IPS-20b (cell line): ENCODE data around the gene ATP6V1C2.

Experiments
- H3K27ac ChIP-seq: one replicate; pipeline ENCODE4 v1.5.1; 2013; ENCODE audit warnings: low read length
- H3K27me3 ChIP-seq: 2 replicates; pipeline ENCODE4 v1.6.1; 2013; ENCODE audit warnings: mild to moderate bottlenecking, low read length, inconsistent platforms; ENCODE audit not compliant: insufficient read depth
- H3K36me3 ChIP-seq: 2 replicates; pipeline ENCODE4 v1.6.1; 2013; ENCODE audit warnings: low read depth, mild to moderate bottlenecking, inconsistent platforms, low read length, moderate library complexity; ENCODE audit not compliant: insufficient read depth
- H3K4me1 ChIP-seq: 2 replicates; pipeline ENCODE4 v1.6.1; 2013; ENCODE audit warnings: mild to moderate bottlenecking, control low read depth, inconsistent platforms, low read length, moderate library complexity; ENCODE audit not compliant: insufficient read depth
- H3K4me3 ChIP-seq: 2 replicates; pipeline ENCODE4 v1.5.1; 2013; ENCODE audit warnings: mild to moderate bottlenecking, low read length, inconsistent platforms
- H3K9ac ChIP-seq: 2 replicates; pipeline ENCODE4 v1.6.1; 2013; ENCODE audit warnings: low read depth, mild to moderate bottlenecking, inconsistent platforms, low read length, moderate library complexity
- H3K9me3 ChIP-seq: 2 replicates; pipeline ENCODE4 v1.6.1; 2013; ENCODE audit warnings: mild to moderate bottlenecking, low read depth, low read length, inconsistent platforms; ENCODE audit not compliant: insufficient read depth

Gene ATP6V1C2

DNA sequence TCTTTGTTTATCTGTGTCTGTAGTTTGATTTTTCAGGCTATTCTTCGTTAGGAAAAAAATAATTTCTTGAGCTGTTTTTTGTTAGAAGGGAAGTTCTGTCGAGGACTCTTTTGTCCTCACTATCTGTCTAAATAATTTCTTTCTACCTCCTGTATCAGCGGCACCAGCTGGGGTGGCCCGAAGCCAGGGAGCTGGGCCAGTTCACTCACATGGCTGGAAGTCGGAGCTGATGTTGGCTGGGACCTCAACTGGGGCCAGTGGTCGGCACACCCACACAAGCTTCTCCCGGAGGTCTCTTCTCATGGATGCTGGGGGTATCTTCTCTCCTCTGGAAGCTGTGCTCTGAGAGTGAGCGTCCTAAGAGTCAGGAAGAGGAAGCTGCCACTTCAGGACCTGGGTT is 99.1 kb downstream of the ATP6V1C2 start:
- Histone ChIP-seq H3K4me3 (no peak overlapping the region), H3K9me3 (no peaks in the 10 kb centered on the region), H3K27me3 (no peaks in the 10 kb centered on the region), H3K9ac (no peak overlapping the region), H3K36me3 (no peaks in the 10 kb centered on the region), H3K27ac (no peak overlapping the region), H3K4me1 (no peaks in the 10 kb centered on the region)

DNA sequence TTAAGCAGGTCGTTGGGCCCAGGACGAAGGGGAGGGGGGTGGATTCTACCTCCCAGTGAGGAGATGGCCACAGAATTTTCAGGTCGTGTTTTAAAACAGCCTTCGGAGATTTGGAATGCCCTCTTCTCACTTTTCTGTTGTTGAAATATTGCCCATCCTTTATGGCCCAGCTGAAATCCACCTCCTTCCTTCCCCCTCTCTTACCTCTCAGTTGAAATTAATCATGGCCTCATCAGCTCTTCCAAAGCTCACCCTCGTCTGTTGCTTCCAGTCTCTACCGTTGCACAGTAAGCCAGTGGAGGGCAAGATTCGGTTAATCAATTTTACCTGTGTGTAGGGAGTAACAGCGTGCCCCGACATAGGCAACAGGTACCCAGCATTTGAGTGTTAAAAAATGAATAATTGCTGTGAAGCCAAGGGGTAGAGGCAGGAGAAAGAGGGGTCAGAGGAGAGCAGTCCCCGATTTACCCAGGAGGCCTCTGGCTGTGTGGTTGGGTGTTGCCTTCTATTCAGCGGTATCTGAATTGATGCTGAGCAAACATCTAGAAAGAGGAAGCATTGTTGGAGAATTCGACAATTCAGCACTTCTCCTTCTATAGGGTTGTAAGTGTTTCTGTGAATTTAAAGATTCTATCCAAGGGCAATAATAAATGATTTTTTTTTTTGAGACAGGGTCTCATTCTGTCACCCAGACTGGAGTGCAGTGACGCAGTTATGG is 99.7 kb downstream of the ATP6V1C2 start:
- H3K4me3 ChIP-seq: no peak overlapping the region
- H3K4me1 ChIP-seq: no peaks in the 10 kb centered on the region
- H3K9ac ChIP-seq: no peak overlapping the region
- H3K9me3 ChIP-seq: no peaks in the 10 kb centered on the region
- no peaks in the 10 kb centered on the region for H3K27me3 ChIP-seq
- no peak overlapping the region for H3K27ac ChIP-seq
- no peaks in the 10 kb centered on the region for H3K36me3 ChIP-seq

DNA sequence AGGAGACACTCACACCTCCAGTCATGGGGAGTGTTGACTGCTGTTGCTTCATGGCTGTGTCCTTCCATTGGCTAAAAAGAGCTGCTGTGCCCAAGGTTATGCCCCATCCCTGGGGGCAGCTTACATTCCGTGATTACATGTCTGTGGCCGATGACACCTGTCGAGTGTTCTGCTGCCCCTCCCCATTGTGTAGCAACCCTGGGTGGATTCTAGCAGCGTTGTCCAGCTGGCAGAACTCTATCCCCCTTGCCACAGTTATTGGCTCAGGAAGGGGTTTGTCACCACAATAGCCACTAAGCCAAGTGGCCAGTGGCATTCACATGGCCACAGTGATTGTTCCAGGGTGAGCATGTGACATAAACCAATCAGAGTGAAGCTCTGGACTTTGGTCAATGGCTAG is 102.8 kb downstream of the ATP6V1C2 start:
- Histone ChIP-seq H3K36me3 (no peaks in the 10 kb centered on the region), H3K4me3 (no peak overlapping the region), H3K27me3 (no peaks in the 10 kb centered on the region), H3K9me3 (no peaks in the 10 kb centered on the region), H3K27ac (no peak overlapping the region), H3K9ac (no peak overlapping the region), H3K4me1 (no peaks in the 10 kb centered on the region)

DNA sequence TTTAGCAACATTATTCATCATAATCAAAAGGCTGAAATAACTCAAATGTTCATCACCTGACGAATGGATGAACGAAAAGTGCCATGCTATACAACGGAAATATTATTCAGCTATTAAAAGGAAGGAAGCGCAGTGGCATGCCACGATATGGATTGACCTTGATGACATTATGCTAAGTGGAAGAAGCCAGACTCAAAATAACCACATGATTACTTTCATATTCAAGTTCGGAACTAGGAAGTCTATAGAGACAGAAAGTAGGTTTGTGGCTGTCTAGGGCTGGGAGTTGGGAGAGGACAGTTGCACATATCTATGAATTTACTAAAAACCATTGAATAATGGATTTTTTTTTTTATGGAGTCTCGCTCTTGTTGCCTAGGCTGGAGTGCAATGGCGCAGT is 104.6 kb downstream of the ATP6V1C2 start:
- H3K4me1 ChIP-seq: no peaks in the 10 kb centered on the region
- H3K9me3 ChIP-seq: no peaks in the 10 kb centered on the region

DNA sequence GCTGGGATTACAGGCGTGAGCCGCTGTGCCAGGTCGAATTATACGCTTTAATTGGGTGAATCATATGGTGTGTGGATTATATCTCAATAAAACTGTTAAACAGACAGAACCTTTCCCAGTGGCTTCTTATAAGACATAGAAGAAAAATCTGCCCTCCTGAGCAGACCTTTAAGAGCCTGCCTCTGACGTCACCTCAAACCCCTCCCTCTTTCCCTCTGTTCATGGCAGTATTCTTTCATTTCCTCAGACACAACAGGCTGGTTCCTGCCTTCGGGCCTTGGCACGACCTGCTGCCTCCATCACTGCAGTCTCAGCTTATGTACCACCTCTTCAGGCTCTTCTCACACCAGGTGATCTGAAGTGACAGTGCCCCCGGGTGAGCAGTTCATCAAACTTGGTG is 105.2 kb downstream of the ATP6V1C2 start:
- Histone ChIP-seq H3K4me3 (no peak overlapping the region), H3K4me1 (peaks cover 2% of the 10 kb centered on the region; the same call in 1 of the 2 replicates), H3K9ac (no peak overlapping the region), H3K36me3 (no peaks in the 10 kb centered on the region), H3K9me3 (no peaks in the 10 kb centered on the region), H3K27me3 (peaks cover 4% of the 10 kb centered on the region; the same call in 1 of the 2 replicates), H3K27ac (no peak overlapping the region)

More for the DNA sequence above, 104.6 kb downstream of the ATP6V1C2 start:
- H3K36me3 ChIP-seq: no peaks in the 10 kb centered on the region
- H3K27ac ChIP-seq: no peak overlapping the region
- no peak overlapping the region for H3K9ac ChIP-seq
- no peaks in the 10 kb centered on the region for H3K27me3 ChIP-seq
- H3K4me3 ChIP-seq: no peak overlapping the region

DNA sequence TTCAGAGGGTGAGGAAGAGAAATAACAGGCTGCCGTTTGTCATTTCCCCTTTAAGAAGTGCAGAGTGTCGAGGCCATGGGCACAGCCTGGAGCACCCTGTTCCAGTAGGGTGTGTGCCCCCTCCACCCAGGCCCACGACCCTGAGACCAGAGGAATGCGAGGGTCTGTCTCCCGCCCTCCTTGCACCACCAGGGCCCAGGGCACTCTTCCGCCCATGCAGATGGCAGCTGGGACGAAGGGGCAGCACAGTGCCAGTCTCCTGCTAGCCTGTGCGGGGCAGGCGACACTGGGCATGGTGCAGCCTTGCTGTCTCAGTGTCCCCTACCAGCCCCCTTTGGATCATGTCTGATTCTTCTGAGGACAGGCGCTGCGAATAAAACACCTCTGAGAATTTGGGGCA is 106.9 kb downstream of the ATP6V1C2 start:
- Histone ChIP-seq H3K9me3 (no peaks in the 10 kb centered on the region), H3K4me3 (no peak overlapping the region), H3K4me1 (peaks cover 3% of the 10 kb centered on the region; the same call in 1 of the 2 replicates), H3K36me3 (no peaks in the 10 kb centered on the region), H3K9ac (no peak overlapping the region), H3K27ac (no peak overlapping the region), H3K27me3 (peaks cover 19% of the 10 kb centered on the region)

DNA sequence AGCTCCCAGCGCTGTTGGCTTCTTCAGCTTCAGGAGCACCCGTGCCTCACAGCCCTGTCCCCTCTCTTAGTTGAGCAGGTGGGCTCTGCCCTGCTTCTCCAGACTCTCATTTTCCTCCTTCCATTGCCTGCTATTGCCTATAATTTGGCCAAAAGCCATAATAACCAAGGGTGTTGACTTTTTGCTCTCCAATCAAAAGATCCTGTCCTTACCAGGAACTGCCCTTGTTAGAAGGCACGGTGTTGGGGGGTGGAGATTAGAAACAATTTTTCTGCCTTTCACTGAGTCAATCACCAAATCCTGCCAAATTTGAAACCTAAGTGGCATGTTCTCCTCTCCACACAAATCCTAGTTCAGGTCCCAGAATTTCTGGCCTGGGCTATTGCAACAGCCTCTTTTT is 107.9 kb downstream of the ATP6V1C2 start:
- H3K4me1 ChIP-seq: peaks cover 3% of the 10 kb centered on the region; the same call in 1 of the 2 replicates
- no peaks in the 10 kb centered on the region for H3K9me3 ChIP-seq
- H3K27me3 ChIP-seq: peaks cover 29% of the 10 kb centered on the region
- no peak overlapping the region for H3K27ac ChIP-seq
- no peak overlapping the region for H3K9ac ChIP-seq
- H3K36me3 ChIP-seq: no peaks in the 10 kb centered on the region
- H3K4me3 ChIP-seq: no peak overlapping the region

DNA sequence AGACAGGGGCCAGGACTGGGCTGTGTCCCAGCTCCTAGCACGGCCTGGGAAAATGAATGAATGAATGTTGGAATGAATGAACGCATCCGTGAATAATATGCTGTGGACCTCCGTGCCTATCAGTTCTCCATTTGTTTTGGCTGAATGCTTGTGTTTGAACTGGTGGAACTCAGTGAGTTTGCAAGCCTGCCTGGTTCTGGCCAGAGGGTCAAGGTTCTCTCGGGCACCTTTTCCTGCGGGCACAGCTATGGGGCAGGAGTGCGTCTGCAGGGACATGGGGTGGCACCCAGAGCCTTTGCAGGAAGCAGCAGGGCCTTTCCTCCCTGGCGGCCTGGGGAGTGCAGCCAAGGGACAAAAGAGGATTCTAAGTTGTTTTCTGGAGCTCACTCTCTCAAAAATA is 108.8 kb downstream of the ATP6V1C2 start:
- H3K9ac ChIP-seq: no peak overlapping the region
- H3K27ac ChIP-seq: no peak overlapping the region
- H3K4me3 ChIP-seq: no peak overlapping the region
- no peaks in the 10 kb centered on the region for H3K9me3 ChIP-seq
- H3K27me3 ChIP-seq: peaks cover 29% of the 10 kb centered on the region
- peaks cover 3% of the 10 kb centered on the region; the same call in 1 of the 2 replicates for H3K4me1 ChIP-seq
- H3K36me3 ChIP-seq: no peaks in the 10 kb centered on the region

DNA sequence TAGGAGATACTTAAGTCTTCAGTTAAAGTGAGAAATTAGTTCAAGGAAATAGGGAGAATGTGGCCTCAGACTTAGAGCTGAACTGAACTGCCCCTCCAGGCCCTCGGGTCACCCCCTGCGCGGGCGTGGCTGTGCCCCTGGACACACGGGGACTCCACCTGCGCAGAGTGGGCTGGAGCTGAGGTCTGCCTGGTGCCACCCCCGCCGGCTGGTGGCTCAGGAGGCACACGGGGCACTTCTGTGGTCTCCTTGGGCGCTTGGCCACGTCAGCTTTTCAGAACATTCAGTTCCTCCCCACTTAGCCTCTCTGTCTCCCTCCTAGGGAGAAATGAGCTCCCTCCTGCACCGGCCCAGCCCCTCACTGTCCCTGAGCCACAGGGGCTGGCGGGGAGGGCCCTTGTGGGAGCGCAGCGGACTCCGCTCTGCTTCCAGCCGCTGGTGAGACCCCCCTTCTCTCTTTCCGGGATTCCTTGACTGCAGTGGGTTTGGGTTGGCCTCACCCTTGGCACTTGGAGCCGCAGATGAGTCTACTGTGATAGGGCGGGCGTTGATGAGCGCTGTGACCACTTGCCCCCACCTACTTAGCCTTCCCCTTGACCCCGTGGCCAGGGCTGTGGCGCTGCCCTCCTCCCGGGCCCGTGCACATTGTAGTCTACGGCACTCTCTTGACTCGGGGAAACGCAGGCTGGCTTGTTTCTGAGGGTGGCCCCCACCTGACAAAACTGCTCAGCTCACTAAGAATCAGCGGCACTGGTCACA is 109.4 kb downstream of the ATP6V1C2 start:
- Histone ChIP-seq H3K9me3 (no peaks in the 10 kb centered on the region), H3K4me1 (peaks cover 3% of the 10 kb centered on the region; the same call in 1 of the 2 replicates), H3K27ac (no peak overlapping the region), H3K9ac (no peak overlapping the region), H3K4me3 (no peak overlapping the region), H3K36me3 (no peaks in the 10 kb centered on the region), H3K27me3 (peaks cover 29% of the 10 kb centered on the region)

DNA sequence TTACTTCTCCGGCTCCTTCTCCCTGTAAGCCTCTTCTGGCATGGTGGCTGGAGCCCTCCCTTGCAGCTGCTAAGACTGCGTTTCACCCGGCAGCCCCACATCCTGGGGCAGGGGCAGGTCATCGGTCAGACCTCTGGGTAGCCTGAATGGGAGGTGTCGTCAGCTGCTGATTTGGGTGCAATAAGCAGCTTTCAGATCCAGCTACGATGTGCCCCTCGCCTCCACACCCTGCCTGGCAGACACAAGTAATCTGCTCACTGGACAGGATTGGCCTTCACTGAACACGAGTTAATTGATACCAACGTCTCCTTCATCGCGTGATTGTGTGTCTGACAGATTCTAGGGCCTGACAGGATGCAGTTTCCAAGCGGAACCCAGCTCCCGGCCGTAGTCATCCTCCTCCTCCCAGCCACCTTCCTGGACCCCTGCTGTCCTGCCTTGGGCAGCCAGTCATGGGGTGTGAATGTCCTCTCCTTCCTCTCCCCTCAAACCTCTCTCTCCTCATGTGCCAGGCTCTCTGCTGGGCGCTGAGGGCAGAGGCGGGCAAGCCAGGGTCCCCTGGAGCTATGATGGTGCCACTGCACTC is 110.1 kb downstream of the ATP6V1C2 start:
- H3K4me3 ChIP-seq: no peak overlapping the region
- no peaks in the 10 kb centered on the region for H3K36me3 ChIP-seq
- H3K9me3 ChIP-seq: no peaks in the 10 kb centered on the region
- no peak overlapping the region for H3K27ac ChIP-seq
- peaks cover 3% of the 10 kb centered on the region; the same call in 1 of the 2 replicates for H3K4me1 ChIP-seq
- peaks cover 29% of the 10 kb centered on the region for H3K27me3 ChIP-seq
- H3K9ac ChIP-seq: no peak overlapping the region

DNA sequence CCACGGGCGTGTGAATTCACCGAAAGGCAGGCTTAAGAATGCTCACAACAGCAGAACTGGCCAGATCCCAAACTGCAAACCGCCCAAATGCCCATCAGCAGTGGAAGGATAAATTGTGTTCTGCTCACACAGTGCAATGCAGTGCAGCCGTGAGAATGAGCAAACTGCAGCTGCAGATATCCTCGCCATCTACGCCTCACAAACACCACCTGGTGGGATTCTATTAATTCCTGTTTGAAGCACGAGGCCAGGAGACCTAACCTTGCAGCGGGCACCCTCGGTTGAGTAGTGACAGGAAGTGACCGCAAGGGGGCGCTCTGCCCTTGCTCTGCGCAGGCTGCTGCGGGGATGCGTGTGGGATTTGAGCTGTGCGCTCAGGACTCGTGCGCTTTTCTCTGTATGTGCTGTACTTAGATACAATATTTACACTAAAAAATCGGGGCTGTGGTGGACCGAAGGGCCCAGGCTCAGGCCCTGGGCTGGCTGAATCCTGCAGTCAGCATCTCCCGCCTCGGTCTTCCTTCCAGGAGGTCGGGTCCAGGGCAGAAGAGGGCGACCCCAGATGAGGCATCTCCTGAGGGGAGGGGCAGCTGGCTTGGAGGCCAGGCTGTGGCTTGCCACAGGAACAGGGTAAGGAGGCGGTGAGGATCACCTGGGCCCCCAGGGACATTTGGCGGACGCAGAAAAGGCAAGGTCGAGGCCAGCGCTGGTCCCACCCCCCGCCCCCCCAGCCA is 110.9 kb downstream of the ATP6V1C2 start:
- Histone ChIP-seq H3K4me3 (peak overlapping the region; percentile 51; the same call in 1 of the 2 replicates), H3K36me3 (no peaks in the 10 kb centered on the region), H3K27ac (no peak overlapping the region), H3K9me3 (no peaks in the 10 kb centered on the region), H3K27me3 (peaks cover 29% of the 10 kb centered on the region), H3K9ac (no peak overlapping the region), H3K4me1 (peaks cover 3% of the 10 kb centered on the region; the same call in 1 of the 2 replicates)
